ENCODE results near the gene ZNF516.

Gene ZNF516

DNA sequence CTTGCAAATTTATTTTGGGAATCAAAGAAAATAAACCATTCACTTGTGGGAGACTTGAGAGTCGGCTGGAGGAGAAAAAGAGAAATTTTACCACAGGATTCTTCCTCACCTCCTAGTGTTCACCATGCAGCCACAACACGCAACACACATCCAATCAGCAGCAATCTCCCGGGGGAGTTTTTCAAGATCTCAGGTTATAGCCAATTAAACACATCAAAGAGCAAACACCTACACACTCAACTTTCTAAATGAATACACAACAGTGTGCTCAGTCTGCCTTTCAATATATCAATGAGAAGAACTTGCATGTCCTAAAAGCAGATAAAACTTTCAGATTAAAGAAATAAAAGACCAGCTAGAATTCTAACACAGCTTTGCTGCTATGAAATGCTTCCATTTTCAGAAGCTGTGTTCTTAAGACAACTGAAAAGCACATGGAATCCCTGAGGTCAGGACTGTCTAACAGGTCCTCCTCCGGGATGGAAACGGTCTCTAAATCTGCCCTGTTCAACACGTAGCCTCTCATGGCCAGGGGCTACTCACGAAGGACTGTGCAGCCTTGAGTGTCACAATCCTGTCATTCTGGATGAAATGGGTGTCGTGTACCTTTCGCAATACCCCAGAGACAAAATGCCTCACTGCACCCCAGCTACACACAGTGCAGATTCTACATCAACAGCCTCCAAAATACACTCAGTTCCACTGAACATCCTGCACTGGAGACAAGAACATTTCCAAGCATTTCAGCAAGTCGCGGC, 84.2 kb downstream of the ZNF516 start:
- TF ChIP-seq, protein P1, sequence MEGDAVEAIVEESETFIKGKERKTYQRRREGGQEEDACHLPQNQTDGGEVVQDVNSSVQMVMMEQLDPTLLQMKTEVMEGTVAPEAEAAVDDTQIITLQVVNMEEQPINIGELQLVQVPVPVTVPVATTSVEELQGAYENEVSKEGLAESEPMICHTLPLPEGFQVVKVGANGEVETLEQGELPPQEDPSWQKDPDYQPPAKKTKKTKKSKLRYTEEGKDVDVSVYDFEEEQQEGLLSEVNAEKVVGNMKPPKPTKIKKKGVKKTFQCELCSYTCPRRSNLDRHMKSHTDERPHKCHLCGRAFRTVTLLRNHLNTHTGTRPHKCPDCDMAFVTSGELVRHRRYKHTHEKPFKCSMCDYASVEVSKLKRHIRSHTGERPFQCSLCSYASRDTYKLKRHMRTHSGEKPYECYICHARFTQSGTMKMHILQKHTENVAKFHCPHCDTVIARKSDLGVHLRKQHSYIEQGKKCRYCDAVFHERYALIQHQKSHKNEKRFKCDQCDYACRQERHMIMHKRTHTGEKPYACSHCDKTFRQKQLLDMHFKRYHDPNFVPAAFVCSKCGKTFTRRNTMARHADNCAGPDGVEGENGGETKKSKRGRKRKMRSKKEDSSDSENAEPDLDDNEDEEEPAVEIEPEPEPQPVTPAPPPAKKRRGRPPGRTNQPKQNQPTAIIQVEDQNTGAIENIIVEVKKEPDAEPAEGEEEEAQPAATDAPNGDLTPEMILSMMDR (IDR thresholded peaks at IDR 0.05; ENCODE audit: low read depth, low read length): no peak
- no peak for DNase-seq (ENCODE audit: extremely low read depth, low read depth)

- no peak for DNase-seq (ENCODE audit: extremely low read depth, low read depth)
- TF ChIP-seq, protein P1 (IDR thresholded peaks at IDR 0.05; ENCODE audit: low read depth, low read length): no peak
Observed at GRCh38 chr18:76410033-76410432, 85.0 kb downstream of the ZNF516 start.

- no peak for DNase-seq (ENCODE audit: extremely low read depth, low read depth)
- TF ChIP-seq, protein P1 (IDR thresholded peaks at IDR 0.05; ENCODE audit: low read depth, low read length): no peak
Observed at GRCh38 chr18:76408480-76409067, 86.5 kb downstream of the ZNF516 start.

DNA sequence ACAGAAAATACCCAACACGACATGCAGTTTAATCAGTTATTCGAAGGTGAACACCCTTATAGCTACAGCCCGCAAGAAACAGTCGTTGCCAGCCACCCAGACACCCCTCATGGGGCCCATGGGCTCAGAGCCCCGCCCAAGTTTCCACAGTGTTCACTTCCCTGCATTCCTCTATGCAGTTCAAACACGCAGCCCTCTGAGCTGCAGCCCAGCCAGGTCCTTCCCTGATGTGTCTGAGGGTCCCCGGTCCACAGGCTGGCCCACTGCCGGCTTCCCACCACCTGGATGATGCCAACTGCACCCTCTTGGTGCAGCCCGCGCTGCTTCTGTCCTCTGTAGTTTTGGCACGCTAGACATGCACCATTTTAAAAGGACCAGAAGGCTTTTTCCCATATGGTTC, 87.4 kb downstream of the ZNF516 start:
- DNase-seq (ENCODE audit: extremely low read depth, low read depth): no peak
- TF ChIP-seq, protein P1 (IDR thresholded peaks at IDR 0.05; ENCODE audit: low read depth, low read length): no peak

DNA sequence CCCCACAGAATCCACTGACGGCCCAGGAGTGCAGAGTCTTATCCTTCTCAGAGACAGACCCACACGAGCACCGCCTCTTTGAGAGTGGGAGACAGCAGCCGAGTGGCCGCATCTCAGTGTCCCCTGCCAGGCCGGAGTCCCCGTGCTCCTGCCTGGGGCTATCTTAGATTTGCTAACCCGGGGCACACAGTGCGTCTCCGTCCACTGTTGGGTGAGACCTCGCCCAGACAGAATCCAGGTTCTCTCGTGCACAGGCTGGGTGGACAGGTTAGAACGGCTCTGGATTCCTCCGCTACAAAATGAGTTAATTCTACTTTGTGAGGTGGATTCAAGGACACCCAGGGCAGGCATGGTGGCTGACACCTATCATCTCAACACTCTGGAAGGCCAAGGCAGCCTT, 88.3 kb downstream of the ZNF516 start:
- no peak for DNase-seq (ENCODE audit: extremely low read depth, low read depth)
- TF ChIP-seq, protein P1 (IDR thresholded peaks at IDR 0.05; ENCODE audit: low read depth, low read length): no peak

DNA sequence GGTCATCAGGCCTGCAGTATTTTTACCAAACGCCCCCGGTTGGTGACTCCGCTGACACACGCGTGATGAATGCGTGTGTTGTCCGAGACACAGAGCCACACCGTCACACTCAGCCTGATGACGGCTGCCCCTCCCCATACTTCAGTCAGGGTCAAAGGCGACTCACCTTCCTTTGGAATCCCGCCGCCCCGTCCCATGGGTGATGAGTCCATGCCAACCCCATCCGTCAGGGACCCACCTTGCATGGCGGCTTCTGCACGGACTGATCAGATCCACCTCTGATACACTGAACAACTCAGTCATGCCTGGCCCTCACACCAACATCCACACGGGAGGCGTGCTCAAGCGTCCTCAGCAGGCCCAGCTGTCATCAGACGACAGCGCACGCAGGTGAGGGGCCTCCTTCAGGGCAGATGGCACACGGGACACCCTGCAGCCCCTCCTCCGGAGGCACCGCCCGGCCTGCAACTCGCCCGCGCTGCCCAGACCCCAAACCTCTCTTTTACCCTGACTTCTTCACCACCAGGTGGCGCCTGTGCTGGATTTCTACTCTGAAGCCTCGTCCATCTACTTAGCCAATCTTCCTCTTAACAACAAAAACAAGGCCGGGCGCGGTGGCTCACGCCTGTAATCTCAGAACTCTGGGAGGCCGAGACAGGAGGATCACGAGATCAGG, 89.2 kb downstream of the ZNF516 start:
- TF ChIP-seq, protein P1 (IDR thresholded peaks at IDR 0.05; ENCODE audit: low read depth, low read length): peak; percentile 47
- DNase-seq (ENCODE audit: extremely low read depth, low read depth): no peak

GRCh38 chr18:76405280-76405679, 89.8 kb downstream of the ZNF516 start:
- TF ChIP-seq, protein P1 (IDR thresholded peaks at IDR 0.05; ENCODE audit: low read depth, low read length): no peak
- DNase-seq (ENCODE audit: extremely low read depth, low read depth): no peak

Data from AG09319 (cell line).